GM15510 (cell line): ENCODE data around the gene C2CD3.

Experiments
- POLR2A ChIP-seq: IDR thresholded peaks from 3 replicates; pipeline ENCODE4 v1.6.1; 2011; ENCODE audit warnings: borderline replicate concordance; ENCODE audit not compliant: insufficient read length; ENCODE audit errors: extremely low read depth

The C2CD3 gene

GRCh38 chr11:74094393-74094792, 76.4 kb downstream of the C2CD3 start:
- TF ChIP-seq POLR2A: no peak

- no peak for TF ChIP-seq POLR2A
Measured at GRCh38 chr11:74092425-74092824, 78.4 kb downstream of the C2CD3 start.

- no peak for TF ChIP-seq POLR2A
Measured at GRCh38 chr11:74091549-74091948, 79.3 kb downstream of the C2CD3 start.

- TF ChIP-seq POLR2A: no peak
Measured at GRCh38 chr11:74090701-74091100, 80.1 kb downstream of the C2CD3 start.

GRCh38 chr11:74086242-74086884, 84.4 kb downstream of the C2CD3 start:
- TF ChIP-seq POLR2A: no peak

GRCh38 chr11:74085542-74085892, 85.3 kb downstream of the C2CD3 start:
- no peak for TF ChIP-seq POLR2A

- no peak for TF ChIP-seq POLR2A
Measured at GRCh38 chr11:74084796-74085541, 85.8 kb downstream of the C2CD3 start.

- no peak for TF ChIP-seq POLR2A
Measured at GRCh38 chr11:74081428-74081827, 89.4 kb downstream of the C2CD3 start.

GRCh38 chr11:74077193-74077592, 93.6 kb downstream of the C2CD3 start:
- no peak for TF ChIP-seq POLR2A

- no peak for TF ChIP-seq POLR2A
Measured at GRCh38 chr11:74072721-74073120, 98.1 kb downstream of the C2CD3 start.

- no peak for TF ChIP-seq POLR2A
Measured at GRCh38 chr11:74072286-74072685, 98.5 kb downstream of the C2CD3 start.

GRCh38 chr11:74070723-74071492, 99.9 kb downstream of the C2CD3 start:
- TF ChIP-seq POLR2A: no peak

GRCh38 chr11:74069146-74070046, 101.4 kb downstream of the C2CD3 start:
- TF ChIP-seq POLR2A: no peak
